Body of pancreas (tissue), 4 donors: Measurements from ENCODE around the gene TNFAIP8L2. TPM values are rescaled to one million over a fixed set of nuclear protein-coding genes. Genes with fewer than 3 reads are reported as not detected.

ENCODE experiments used
- ATAC-seq: fragments of 150-250 bp; one replicate; pipeline ENCODE4 v1.9.1; 2016
- DNase-seq, 4 donors: peaks; one replicate each; pipeline ENCODE4 v3.0.0-alpha.2; 2019
- H3K27ac ChIP-seq, 4 donors: fragments of 200-600 bp; sonication (generic); 1 replicate in 3 of 4; 2 replicates in 1 of 4; pipeline versions ENCODE4 v1.5.1 to v1.6.1; 2016 to 2019; ENCODE audit warnings: mild to moderate bottlenecking in 1 of 4, mixed read lengths in 1 of 4, moderate library complexity in 1 of 4
- H3K27me3 ChIP-seq, 2 donors: fragments of 200-600 bp; sonication (generic); one replicate each; pipeline ENCODE4 v1.6.0; 2016; ENCODE audit warnings: mild to moderate bottlenecking in 1 of 2
- H3K36me3 ChIP-seq, 2 donors: fragments of 200-600 bp; sonication (generic); replicated peaks in 1 of 2; 2 replicates each; pipeline ENCODE4 v1.5.1; 2016; ENCODE audit warnings: low read depth in 2 of 2; ENCODE audit not compliant: insufficient read depth in 1 of 2
- H3K4me1 ChIP-seq: fragments of 200-600 bp; sonication (generic); one replicate; pipeline ENCODE4 v1.6.0; 2016
- H3K4me3 ChIP-seq, 2 donors: fragments of 200-600 bp; sonication (generic); 1 replicate in 1 of 2; 2 replicates in 1 of 2; pipeline ENCODE4 v1.5.1; 2016 to 2019
- H3K9me3 ChIP-seq, 3 donors: fragments of 200-600 bp; sonication (generic); 1 replicate in 2 of 3; 2 replicates in 1 of 3; pipeline ENCODE4 v1.5.1; 2016
- CTCF ChIP-seq, 7 experiments: fragments of 450-650 bp in 4 of 7; fragments of 200-600 bp in 3 of 7; sonication (generic) in 3 of 7; IDR thresholded peaks; one replicate each; pipeline ENCODE4 v1.5.1; 2016 to 2019; ENCODE audit warnings: antibody characterized with exemption in 7 of 7
- POLR2A ChIP-seq, 3 donors: fragments of 450-650 bp; IDR thresholded peaks; one replicate each; pipeline ENCODE4 v1.6.1; 2016; ENCODE audit warnings: antibody characterized with exemption in 3 of 3, mild to moderate bottlenecking in 2 of 3
- WGBS, 2 donors: methylation state at CpG; one replicate each; pipeline ENCODE4 v1.1.5; 2017; 5-methylcytosine and 5-hydroxymethylcytosine counted together
- intact Hi-C: fragments of 100-400 bp; cut with DNase I; formaldehyde crosslinking; loops from one replicate; pipeline ENCODE4 v1.15.1; 2023
- total RNA-seq, 2 donors: library from RNA; depleted of rRNA; stranded (reverse); fragments of >200 nt; gene quantifications; one replicate each; pipeline ENCODE4 v1.1.0, GENCODE V29; 2016

Gene TNFAIP8L2
- total RNA-seq, 2 donors from 2014 or later, result 0.99 to 1.6 TPM

GRCh38 chr1:151128800-151129199, 27.6 kb upstream of the TNFAIP8L2 start:
- TF ChIP-seq CTCF (IDR thresholded peaks at IDR 0.05) (no peak), POLR2A (IDR thresholded peaks at IDR 0.05) (no peak)
- intact Hi-C loops, result no loop called here
- no peak overlapping the region for H3K4me3 ChIP-seq
- ATAC-seq (no peak), DNase-seq (no peak)
- WGBS, 2 donors, result 79 to 85% methylated on average over 6 of the region's 6 CpGs
- no peak overlapping the region for H3K27ac ChIP-seq
- peaks cover 0 to 23% of the 10 kb centered on the region in 2 donors for H3K27me3 ChIP-seq
- H3K36me3 ChIP-seq, result no peaks in the 10 kb centered on the region
- no peaks in the 10 kb centered on the region for H3K9me3 ChIP-seq
- peaks cover 21% of the 10 kb centered on the region for H3K4me1 ChIP-seq

- WGBS, 2 donors, result 14 to 42% methylated on average over 19 to 45 of the region's 45 CpGs
- no peak for TF ChIP-seq CTCF (IDR thresholded peaks at IDR 0.05)
- no peak for TF ChIP-seq POLR2A (IDR thresholded peaks at IDR 0.05)
- H3K4me1 ChIP-seq, result peaks cover 17% of the 10 kb centered on the region
Measured at GRCh38 chr1:151130987-151131586, 25.4 kb upstream of the TNFAIP8L2 start.

GRCh38 chr1:151131701-151132334, 24.6 kb upstream of the TNFAIP8L2 start:
- Histone ChIP-seq H3K4me3 (no peak overlapping the region), H3K9me3 (no peaks in the 10 kb centered on the region), H3K4me1 (peaks cover 17% of the 10 kb centered on the region), H3K27me3 (peaks cover 0 to 23% of the 10 kb centered on the region in 2 donors), H3K27ac (no peak overlapping the region), H3K36me3 (no peaks in the 10 kb centered on the region)
- DNase-seq, result peak in 1 of 4 donors; percentile 26
- intact Hi-C loops, result no loop called here
- peak; percentile 57 for ATAC-seq
- TF ChIP-seq POLR2A (IDR thresholded peaks at IDR 0.05), result no peak
- no peak for TF ChIP-seq CTCF (IDR thresholded peaks at IDR 0.05)
- WGBS, 2 donors, result 44 to 48% methylated on average over 30 to 39 of the region's 39 CpGs

More at GRCh38 chr1:151130987-151131586, 25.4 kb upstream of the TNFAIP8L2 start:
- intact Hi-C loops, result no loop called here
- no peak overlapping the region for H3K27ac ChIP-seq
- H3K4me3 ChIP-seq, result no peak overlapping the region
- ATAC-seq (peak; percentile 90), DNase-seq (peak; percentile 66 to 82 (median 74))
- no peaks in the 10 kb centered on the region for H3K36me3 ChIP-seq
- H3K27me3 ChIP-seq, result peaks cover 0 to 23% of the 10 kb centered on the region in 2 donors
- no peaks in the 10 kb centered on the region for H3K9me3 ChIP-seq

- no peaks in the 10 kb centered on the region for H3K36me3 ChIP-seq
- WGBS, 2 donors, result 15 to 33% methylated on average over 13 to 31 of the region's 74 CpGs
- peaks cover 0 to 23% of the 10 kb centered on the region in 2 donors for H3K27me3 ChIP-seq
Measured at GRCh38 chr1:151132335-151133017, 24.0 kb upstream of the TNFAIP8L2 start.

More at GRCh38 chr1:151132335-151133017, 24.0 kb upstream of the TNFAIP8L2 start:
- H3K27ac ChIP-seq, result no peak overlapping the region
- no peaks in the 10 kb centered on the region for H3K9me3 ChIP-seq
- H3K4me1 ChIP-seq, result peaks cover 17% of the 10 kb centered on the region
- ATAC-seq, result no peak
- no peak overlapping the region for H3K4me3 ChIP-seq
- no peak for DNase-seq
- intact Hi-C loops, result no loop called here
- no peak for TF ChIP-seq CTCF (IDR thresholded peaks at IDR 0.05)
